Osteocyte (in vitro differentiated cells): ENCODE measurements around the gene SAMD15. TPM values are rescaled to one million over a fixed set of nuclear protein-coding genes. Genes with fewer than 3 reads are reported as not detected.

ENCODE experiments used
- DNase-seq: peaks from one replicate; pipeline ENCODE4 v3.0.0; 2021; ENCODE audit warnings: mixed read lengths; ENCODE audit not compliant: unreplicated experiment; ENCODE audit errors: extremely low spot score
- H3K27ac Mint-ChIP-seq: one replicate; pipeline ENCODE4 v1.8.0; 2021; ENCODE audit warnings: mild to moderate bottlenecking, mixed read lengths; ENCODE audit not compliant: unreplicated experiment
- H3K27me3 Mint-ChIP-seq: one replicate; pipeline ENCODE4 v1.8.0; 2021; ENCODE audit warnings: mixed read lengths; ENCODE audit not compliant: unreplicated experiment
- H3K36me3 Mint-ChIP-seq: one replicate; pipeline ENCODE4 v1.8.0; 2021; ENCODE audit warnings: mixed read lengths; ENCODE audit not compliant: unreplicated experiment
- H3K4me1 Mint-ChIP-seq: one replicate; pipeline ENCODE4 v1.8.0; 2021; ENCODE audit warnings: mixed read lengths; ENCODE audit not compliant: unreplicated experiment
- H3K4me3 Mint-ChIP-seq: one replicate; pipeline ENCODE4 v1.8.0; 2021; ENCODE audit warnings: mild to moderate bottlenecking, moderate library complexity, mixed read lengths; ENCODE audit not compliant: unreplicated experiment
- H3K9me3 Mint-ChIP-seq: one replicate; pipeline ENCODE4 v1.8.0; 2021; ENCODE audit warnings: mixed read lengths; ENCODE audit not compliant: unreplicated experiment
- total RNA-seq: library from RNA; stranded (reverse); gene quantifications from 2 replicates; pipeline ENCODE4 v1.2.1, GENCODE V29; 2021
- TF ChIP-seq, protein P1 (sequence below): fragments of 200-600 bp; sonication (generic); IDR thresholded peaks from 2 replicates; pipeline ENCODE4 v1.5.0; 2021; ENCODE audit warnings: antibody characterized with exemption, mild to moderate bottlenecking, moderate library complexity

Gene SAMD15
- total RNA-seq, 1 donor from 2014 or later = 2.2 TPM

DNA sequence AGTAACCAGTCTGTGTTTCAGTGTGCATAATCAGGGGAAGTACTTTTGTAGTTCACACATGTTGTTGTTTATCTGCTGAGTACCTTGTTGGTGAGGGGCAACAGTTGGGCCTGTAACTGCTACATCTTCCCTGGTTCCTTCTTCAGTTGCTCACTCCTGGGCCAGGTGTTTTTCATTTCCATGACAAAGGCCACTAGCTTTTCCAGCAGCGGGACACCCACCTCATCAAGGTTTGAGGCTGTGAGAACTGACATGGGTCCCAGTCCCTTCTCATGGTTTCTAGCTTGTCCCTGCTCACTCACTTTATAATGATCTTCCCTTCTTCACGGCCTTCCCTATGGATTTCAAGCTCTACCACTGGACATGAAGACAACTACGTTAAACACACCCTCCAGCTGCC, 47.7 kb downstream of the SAMD15 start:
- TF ChIP-seq, protein P1, sequence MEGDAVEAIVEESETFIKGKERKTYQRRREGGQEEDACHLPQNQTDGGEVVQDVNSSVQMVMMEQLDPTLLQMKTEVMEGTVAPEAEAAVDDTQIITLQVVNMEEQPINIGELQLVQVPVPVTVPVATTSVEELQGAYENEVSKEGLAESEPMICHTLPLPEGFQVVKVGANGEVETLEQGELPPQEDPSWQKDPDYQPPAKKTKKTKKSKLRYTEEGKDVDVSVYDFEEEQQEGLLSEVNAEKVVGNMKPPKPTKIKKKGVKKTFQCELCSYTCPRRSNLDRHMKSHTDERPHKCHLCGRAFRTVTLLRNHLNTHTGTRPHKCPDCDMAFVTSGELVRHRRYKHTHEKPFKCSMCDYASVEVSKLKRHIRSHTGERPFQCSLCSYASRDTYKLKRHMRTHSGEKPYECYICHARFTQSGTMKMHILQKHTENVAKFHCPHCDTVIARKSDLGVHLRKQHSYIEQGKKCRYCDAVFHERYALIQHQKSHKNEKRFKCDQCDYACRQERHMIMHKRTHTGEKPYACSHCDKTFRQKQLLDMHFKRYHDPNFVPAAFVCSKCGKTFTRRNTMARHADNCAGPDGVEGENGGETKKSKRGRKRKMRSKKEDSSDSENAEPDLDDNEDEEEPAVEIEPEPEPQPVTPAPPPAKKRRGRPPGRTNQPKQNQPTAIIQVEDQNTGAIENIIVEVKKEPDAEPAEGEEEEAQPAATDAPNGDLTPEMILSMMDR = no peak
- no peak for DNase-seq
- Mint-ChIP-seq H3K4me3 (no peak overlapping the region), H3K36me3 (peaks cover 73% of the 10 kb centered on the region), H3K4me1 (peaks cover 6% of the 10 kb centered on the region), H3K27ac (no peak overlapping the region), H3K27me3 (no peaks in the 10 kb centered on the region), H3K9me3 (peaks cover 4% of the 10 kb centered on the region)

DNA sequence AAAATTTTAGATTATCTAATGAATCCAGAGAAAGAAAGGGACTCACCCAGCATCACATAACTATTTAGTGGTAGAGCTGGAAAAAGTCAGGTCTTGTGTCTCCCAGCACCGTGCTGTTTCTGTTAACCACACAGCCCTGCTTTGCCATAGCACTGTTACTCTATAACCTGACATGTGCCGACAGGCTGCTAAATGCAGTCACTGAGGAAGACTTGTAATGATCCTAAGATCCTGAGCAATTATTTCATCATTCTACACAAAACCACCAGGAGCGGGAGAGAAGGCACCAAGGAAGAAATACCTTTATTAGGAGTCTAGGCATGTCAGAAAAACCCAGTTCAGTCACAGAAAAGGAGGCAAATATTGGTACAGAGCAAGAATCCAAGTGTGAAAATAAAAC, 49.2 kb downstream of the SAMD15 start:
- Mint-ChIP-seq H3K4me3 (no peak overlapping the region), H3K4me1 (peaks cover 4% of the 10 kb centered on the region), H3K9me3 (no peaks in the 10 kb centered on the region), H3K27ac (no peak overlapping the region), H3K27me3 (no peaks in the 10 kb centered on the region), H3K36me3 (peaks cover 75% of the 10 kb centered on the region)
- DNase-seq = no peak
- TF ChIP-seq, protein P1 = no peak

DNA sequence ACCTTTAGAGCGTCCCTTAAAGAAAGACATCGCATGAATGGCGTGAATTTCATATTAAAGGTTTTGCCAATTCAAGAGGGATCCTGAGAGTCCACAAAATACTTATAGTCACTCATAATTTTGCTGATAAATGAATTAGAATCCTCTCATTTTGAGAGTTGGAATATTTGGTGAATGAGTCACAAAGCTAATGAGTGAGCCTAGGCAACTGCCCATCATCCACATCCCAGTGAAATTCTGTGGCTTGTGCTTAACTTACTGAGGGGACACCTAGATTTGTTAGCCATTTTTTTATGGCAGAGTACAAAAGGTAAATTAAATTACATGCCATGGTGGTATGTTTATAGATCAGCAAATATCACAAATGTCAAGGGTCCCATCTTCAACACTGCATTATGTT, 58.9 kb downstream of the SAMD15 start:
- H3K36me3 Mint-ChIP-seq = peaks cover 52% of the 10 kb centered on the region
- no peaks in the 10 kb centered on the region for H3K27me3 Mint-ChIP-seq
- H3K4me1 Mint-ChIP-seq = no peaks in the 10 kb centered on the region
- no peaks in the 10 kb centered on the region for H3K9me3 Mint-ChIP-seq
- no peak overlapping the region for H3K27ac Mint-ChIP-seq
- DNase-seq = no peak
- TF ChIP-seq, protein P1 = no peak
- H3K4me3 Mint-ChIP-seq = no peak overlapping the region

DNA sequence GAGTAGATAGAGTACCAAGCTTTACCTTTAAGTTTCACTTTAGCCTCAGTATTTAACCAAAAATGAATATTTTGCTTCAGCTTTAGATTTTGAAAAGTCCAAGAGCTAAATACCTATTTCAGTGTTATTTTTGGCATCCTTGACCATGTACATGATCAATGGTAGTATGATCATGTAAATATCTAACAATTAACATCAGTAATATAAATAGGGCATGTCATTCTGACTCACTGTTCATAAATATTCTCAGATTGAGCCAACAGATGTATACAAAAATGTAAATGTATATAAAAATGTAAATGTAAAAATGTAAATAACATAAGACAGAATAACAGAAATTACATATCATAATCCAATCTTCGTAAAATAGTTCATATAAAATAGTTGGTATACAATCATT, 61.4 kb downstream of the SAMD15 start:
- DNase-seq = no peak
- no peak overlapping the region for H3K27ac Mint-ChIP-seq
- no peaks in the 10 kb centered on the region for H3K9me3 Mint-ChIP-seq
- H3K27me3 Mint-ChIP-seq = no peaks in the 10 kb centered on the region
- H3K36me3 Mint-ChIP-seq = peaks cover 56% of the 10 kb centered on the region
- TF ChIP-seq, protein P1 = no peak
- H3K4me3 Mint-ChIP-seq = no peak overlapping the region
- no peaks in the 10 kb centered on the region for H3K4me1 Mint-ChIP-seq

DNA sequence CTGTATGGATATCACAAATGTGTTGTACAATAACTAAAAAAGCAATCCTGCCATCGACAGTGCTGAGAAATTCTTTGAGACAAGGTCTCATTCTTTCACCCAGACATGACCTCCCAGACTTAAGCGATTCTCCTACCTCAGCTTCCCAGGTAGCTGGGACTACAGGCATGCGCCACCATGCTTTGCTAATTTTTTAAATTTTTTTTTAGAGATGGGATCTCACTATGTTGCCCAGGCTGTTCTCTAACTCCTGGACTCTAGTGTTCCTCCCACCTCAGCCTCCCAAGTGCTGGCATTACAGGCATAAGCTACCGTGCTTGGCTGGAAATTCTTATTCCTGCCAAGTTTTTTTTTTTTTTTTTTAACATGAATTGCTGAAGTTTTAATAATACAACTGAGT, 62.7 kb downstream of the SAMD15 start:
- Mint-ChIP-seq H3K36me3 (peaks cover 51% of the 10 kb centered on the region), H3K4me3 (no peak overlapping the region), H3K27ac (no peak overlapping the region), H3K9me3 (no peaks in the 10 kb centered on the region), H3K4me1 (no peaks in the 10 kb centered on the region), H3K27me3 (no peaks in the 10 kb centered on the region)
- DNase-seq = no peak
- TF ChIP-seq, protein P1 = no peak

Other genes starting within 250 kb of the SAMD15 start
- 0.10 and 0.16 TPM in 2 replicates for gene ZDHHC22, start 235.6 kb upstream of the SAMD15 start, total RNA-seq
- 0.11 and 0.39 TPM in 2 replicates for gene TMEM63C, start 195.6 kb upstream of the SAMD15 start, total RNA-seq
- gene NGB, start 106.2 kb upstream of the SAMD15 start, total RNA-seq = not detected in 2 replicates
- 29.2 and 32.4 TPM in 2 replicates for gene POMT2, start 56.5 kb upstream of the SAMD15 start, total RNA-seq
- 15.8 and 16.6 TPM in 2 replicates for gene GSTZ1, start 56.3 kb upstream of the SAMD15 start, total RNA-seq
- 10.0 and 10.9 TPM in 2 replicates for gene TMED8, start 285 bp upstream of the SAMD15 start, total RNA-seq
- gene NOXRED1, start 46.1 kb downstream of the SAMD15 start, total RNA-seq = 0.35 and 0.84 TPM in 2 replicates
- gene VIPAS39, start 80.2 kb downstream of the SAMD15 start, total RNA-seq = 23.7 and 29.3 TPM in 2 replicates
- 115 TPM in 2 replicates for gene AHSA1, start 80.7 kb downstream of the SAMD15 start, total RNA-seq
- gene ISM2, start 121.4 kb downstream of the SAMD15 start, total RNA-seq = not detected in 2 replicates
- 28.1 and 31.3 TPM in 2 replicates for gene SPTLC2, start 239.3 kb downstream of the SAMD15 start, total RNA-seq